ENCODE results near the gene HDGF.

GRCh38 chr1:156742801-156743200 lies 8.7 kb downstream of the HDGF start:
- no peak for TF ChIP-seq CTCF (IDR thresholded peaks at IDR 0.05; ENCODE audit: extremely low read depth in 1 of 2, insufficient read depth in 1 of 2, low read depth in 1 of 2, low read length in 2 of 2)
- no peak for TF ChIP-seq POLR2A (IDR thresholded peaks at IDR 0.05; ENCODE audit: low read depth, low read length)
- TF ChIP-seq POLR2AphosphoS5 (IDR thresholded peaks at IDR 0.05; ENCODE audit: insufficient read depth, low read depth, low read length), result no peak
- no peak for TF ChIP-seq EZH2 (IDR thresholded peaks at IDR 0.05; ENCODE audit: borderline replicate concordance, low read depth, low read length, severe bottlenecking)
- no peak for TF ChIP-seq MAX (IDR thresholded peaks at IDR 0.05; ENCODE audit: insufficient read depth, insufficient read length)
- TF ChIP-seq JUN (IDR thresholded peaks at IDR 0.05; ENCODE audit: borderline replicate concordance, insufficient read depth, insufficient read length, low read depth), result no peak
- no peak for TF ChIP-seq FOS (IDR thresholded peaks at IDR 0.05; ENCODE audit: borderline replicate concordance, insufficient read depth, low read length)
- TF ChIP-seq MYC (IDR thresholded peaks at IDR 0.05; ENCODE audit: low read depth, low read length), result no peak
- no peak for TF ChIP-seq GATA2 (IDR thresholded peaks at IDR 0.05; ENCODE audit: insufficient read depth, insufficient read length, low read depth, low read length)

Data from endothelial cell of umbilical vein (primary cell).